ENCODE data around the gene GOLM1.
A peak's percentile ranks its signal among the peaks of the same experiment; 100 is the strongest.

The GOLM1 gene

DNA sequence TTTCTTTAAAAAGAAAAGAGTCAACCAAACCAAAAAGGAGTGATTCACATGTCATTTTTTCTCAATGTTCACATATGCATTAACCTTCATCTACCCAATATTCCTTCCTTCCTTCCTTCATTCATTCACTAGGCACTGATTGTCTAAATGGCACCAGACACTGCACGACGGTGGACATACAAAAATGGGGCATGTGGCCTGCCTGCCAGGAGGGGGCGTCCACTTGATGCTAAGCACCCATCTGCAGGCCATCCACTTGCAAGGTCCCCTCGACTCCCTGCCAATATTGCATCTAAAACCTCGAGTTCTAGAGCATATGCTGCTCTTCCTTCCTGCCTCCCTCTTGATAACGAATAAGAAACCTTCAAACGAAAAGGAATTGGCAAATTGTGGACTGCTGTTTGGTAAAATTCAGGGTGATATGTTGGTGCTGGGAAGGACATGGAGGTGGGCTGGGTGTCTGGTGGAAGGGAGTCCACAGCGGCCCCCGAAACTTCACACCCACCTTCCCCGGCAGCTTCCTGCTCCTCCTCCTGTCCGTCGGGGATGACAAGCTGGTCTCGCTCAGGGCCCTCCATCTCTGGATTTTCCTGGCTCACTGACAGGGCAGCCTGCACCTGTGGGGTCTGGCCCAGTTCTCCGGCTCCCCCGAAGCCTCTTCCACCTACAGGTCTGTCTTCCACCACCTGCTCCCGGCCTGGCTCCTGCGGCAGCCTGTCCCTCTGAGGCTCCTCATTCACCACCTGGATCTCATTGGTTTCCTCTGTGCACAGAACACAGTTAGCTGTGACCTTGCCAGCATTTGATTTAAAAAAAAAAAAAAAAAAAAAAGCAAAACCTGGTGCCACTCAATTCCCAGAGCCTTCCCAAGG is 64.3 kb downstream of the GOLM1 start:
- ChIA-PET POLR2A (no interaction called here), CTCF (interaction anchor here (0.6 to 1.0 kb wide), 3 partner anchors 60 to 205 kb away, joined by 3 read pairs; no protein-coding TSS in a partner anchor)
- no peak overlapping the region for H3K4me3 ChIP-seq (ENCODE audit: low read depth, low read length)
- TF ChIP-seq, protein P1, sequence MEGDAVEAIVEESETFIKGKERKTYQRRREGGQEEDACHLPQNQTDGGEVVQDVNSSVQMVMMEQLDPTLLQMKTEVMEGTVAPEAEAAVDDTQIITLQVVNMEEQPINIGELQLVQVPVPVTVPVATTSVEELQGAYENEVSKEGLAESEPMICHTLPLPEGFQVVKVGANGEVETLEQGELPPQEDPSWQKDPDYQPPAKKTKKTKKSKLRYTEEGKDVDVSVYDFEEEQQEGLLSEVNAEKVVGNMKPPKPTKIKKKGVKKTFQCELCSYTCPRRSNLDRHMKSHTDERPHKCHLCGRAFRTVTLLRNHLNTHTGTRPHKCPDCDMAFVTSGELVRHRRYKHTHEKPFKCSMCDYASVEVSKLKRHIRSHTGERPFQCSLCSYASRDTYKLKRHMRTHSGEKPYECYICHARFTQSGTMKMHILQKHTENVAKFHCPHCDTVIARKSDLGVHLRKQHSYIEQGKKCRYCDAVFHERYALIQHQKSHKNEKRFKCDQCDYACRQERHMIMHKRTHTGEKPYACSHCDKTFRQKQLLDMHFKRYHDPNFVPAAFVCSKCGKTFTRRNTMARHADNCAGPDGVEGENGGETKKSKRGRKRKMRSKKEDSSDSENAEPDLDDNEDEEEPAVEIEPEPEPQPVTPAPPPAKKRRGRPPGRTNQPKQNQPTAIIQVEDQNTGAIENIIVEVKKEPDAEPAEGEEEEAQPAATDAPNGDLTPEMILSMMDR (IDR thresholded peaks at IDR 0.05; ENCODE audit: insufficient read depth, low read length, missing control alignments): peak; percentile 63
- no peak for DNase-seq (ENCODE audit: low read depth, low spot score)

DNA sequence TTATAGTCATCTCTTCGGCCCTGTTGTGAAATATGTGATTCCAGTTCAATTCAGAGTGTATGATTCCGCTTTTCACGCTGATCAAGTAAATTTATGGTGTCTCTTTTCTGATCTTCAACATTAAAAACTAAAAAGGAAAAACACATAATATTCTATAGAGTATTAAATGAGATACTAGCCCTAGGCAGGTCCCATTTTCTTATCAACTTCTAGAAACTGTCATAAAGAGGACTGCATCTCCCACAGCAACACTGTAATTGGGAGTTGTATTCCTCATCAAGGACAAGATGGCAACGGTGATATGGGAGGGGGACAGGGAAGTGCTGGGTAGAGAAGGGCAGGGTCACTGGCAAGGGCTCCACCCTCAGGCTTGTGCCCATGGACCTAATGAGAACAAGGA is 71.6 kb downstream of the GOLM1 start:
- POLR2A ChIA-PET: no interaction called here
- H3K4me3 ChIP-seq (ENCODE audit: low read depth, low read length): no peak overlapping the region
- CTCF ChIA-PET: no interaction called here

DNA sequence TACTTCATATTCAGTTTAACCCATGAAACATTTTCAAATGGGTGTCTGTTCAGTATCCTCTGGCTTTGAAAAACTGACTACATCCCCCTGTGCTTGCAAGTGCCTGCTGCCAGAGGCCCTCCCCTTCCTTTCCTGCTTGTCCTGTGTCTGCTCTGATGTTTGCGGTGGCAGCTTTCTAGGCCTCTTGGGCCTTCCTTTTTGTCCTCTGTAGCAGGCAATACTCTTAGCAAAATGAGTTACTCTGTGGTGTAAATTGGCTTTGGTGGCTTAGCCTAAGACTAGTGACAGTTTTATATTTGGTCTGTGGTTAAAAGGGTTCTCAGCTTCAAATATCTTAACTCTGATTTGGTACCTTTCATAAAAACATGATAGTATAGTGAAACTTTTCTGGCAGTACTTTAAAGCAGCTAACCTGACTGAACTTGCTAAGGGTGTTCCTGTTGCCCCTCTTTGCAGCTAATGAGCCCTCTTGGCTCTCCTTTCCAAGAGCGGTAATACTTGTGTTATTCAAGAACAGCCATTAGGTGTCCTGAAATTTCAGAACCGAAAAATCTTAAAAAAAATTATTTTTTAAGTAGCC is 76.6 kb downstream of the GOLM1 start:
- TF ChIP-seq, protein P1 (IDR thresholded peaks at IDR 0.05; ENCODE audit: insufficient read depth, low read length, missing control alignments): no peak
- ChIA-PET CTCF (interaction anchor here (0.6 to 1.8 kb wide), 3 partner anchors 10 to 177 kb away, joined by 3 to 5 read pairs (median 4); no protein-coding TSS in a partner anchor), POLR2A (no interaction called here)

More for the DNA sequence above, 71.6 kb downstream of the GOLM1 start:
- no peak for DNase-seq (ENCODE audit: low read depth, low spot score)
- TF ChIP-seq, protein P1 (IDR thresholded peaks at IDR 0.05; ENCODE audit: insufficient read depth, low read length, missing control alignments): no peak

DNA sequence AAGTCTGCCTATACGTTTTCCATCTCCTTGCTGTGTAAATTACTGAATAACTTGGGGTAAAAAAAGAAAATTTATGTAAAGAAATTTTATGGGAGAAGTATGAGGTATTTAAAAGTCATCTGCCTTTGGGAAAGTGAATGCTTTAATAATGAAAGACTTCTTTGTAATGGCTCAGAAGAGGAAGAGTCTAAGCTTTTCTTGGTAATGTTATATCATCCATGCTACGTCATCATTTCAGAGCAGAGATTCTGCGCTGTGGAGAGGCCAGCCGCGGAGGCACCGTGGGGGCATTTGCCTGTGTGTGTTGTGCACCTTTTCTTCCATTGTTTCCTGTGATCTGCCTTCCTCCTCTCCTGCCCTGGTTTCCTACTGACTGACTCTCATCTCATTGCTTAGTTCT is 78.2 kb downstream of the GOLM1 start:
- H3K4me3 ChIP-seq (ENCODE audit: low read depth, low read length): no peak overlapping the region
- POLR2A ChIA-PET: no interaction called here
- CTCF ChIA-PET: no interaction called here
- TF ChIP-seq, protein P1 (IDR thresholded peaks at IDR 0.05; ENCODE audit: insufficient read depth, low read length, missing control alignments): no peak
- DNase-seq (ENCODE audit: low read depth, low spot score): no peak

More for the DNA sequence above, 76.6 kb downstream of the GOLM1 start:
- DNase-seq (ENCODE audit: low read depth, low spot score): no peak
- H3K4me3 ChIP-seq (ENCODE audit: low read depth, low read length): no peak overlapping the region

DNA sequence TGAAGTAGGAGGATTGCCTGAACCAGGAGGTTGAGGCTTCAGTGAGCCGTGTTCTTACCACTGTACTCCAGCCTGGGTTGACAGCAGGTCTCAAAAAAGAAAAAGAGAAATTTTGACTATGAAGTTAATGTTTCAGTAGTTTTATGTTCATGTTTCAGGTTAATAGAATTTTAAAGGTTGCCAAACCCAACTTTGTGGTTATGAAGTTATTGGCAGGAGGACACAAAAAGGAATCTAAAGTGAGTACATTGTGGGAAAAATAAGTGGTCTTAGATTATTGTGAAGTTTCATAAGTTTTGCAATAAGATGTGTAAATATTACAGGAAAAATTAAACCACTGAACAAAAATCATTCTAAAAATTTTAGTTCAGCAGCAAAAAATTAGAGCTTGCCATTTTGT is 78.6 kb downstream of the GOLM1 start:
- POLR2A ChIA-PET: no interaction called here
- TF ChIP-seq, protein P1 (IDR thresholded peaks at IDR 0.05; ENCODE audit: insufficient read depth, low read length, missing control alignments): no peak
- H3K4me3 ChIP-seq (ENCODE audit: low read depth, low read length): no peak overlapping the region
- CTCF ChIA-PET: no interaction called here
- DNase-seq (ENCODE audit: low read depth, low spot score): no peak

DNA sequence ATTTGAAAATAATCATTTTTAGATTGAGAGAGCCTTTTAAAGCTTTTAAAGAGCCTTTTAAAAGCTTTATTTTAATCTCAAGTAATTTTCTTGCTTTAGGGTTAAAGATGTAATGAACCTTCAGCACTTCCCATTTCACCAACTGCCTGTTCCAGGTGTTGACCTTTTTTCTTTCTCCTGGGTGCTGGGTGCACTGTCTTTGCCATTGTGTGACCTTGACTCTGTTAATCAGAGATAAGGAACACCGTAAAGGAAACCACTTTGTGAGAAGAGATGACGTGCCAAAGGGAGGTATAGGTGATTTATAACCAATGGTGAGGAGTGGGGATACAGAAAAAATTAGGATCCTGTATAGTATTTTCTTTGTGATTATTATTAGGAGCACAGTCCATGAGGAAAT is 90.2 kb downstream of the GOLM1 start:
- no peak overlapping the region for H3K4me3 ChIP-seq (ENCODE audit: low read depth, low read length)
- DNase-seq (ENCODE audit: low read depth, low spot score): no peak
- TF ChIP-seq, protein P1 (IDR thresholded peaks at IDR 0.05; ENCODE audit: insufficient read depth, low read length, missing control alignments): no peak
- CTCF ChIA-PET: no interaction called here
- POLR2A ChIA-PET: no interaction called here

Data from AG04449 (cell line).